Glutamatergic neuron (in vitro differentiated cells): ENCODE results near the gene SLC39A9. TPM values are rescaled to one million over a fixed set of nuclear protein-coding genes. Genes with fewer than 3 reads are reported as not detected.

Source experiments
- DNase-seq: peaks from one replicate; pipeline ENCODE4 v3.0.0; 2022
- H3K27ac Mint-ChIP-seq: one replicate; pipeline ENCODE4 v1.8.0; 2020; ENCODE audit warnings: mild to moderate bottlenecking, mixed read lengths, inconsistent platforms; ENCODE audit not compliant: unreplicated experiment
- H3K27me3 Mint-ChIP-seq: one replicate; pipeline ENCODE4 v1.8.0; 2020; ENCODE audit warnings: mild to moderate bottlenecking, moderate library complexity, mixed read lengths, inconsistent platforms; ENCODE audit not compliant: unreplicated experiment
- H3K36me3 Mint-ChIP-seq: one replicate; pipeline ENCODE4 v1.8.0; 2020; ENCODE audit warnings: mild to moderate bottlenecking, mixed read lengths, inconsistent platforms; ENCODE audit not compliant: unreplicated experiment
- H3K4me1 Mint-ChIP-seq: one replicate; pipeline ENCODE4 v1.8.0; 2020; ENCODE audit warnings: mild to moderate bottlenecking, low read depth, mixed read lengths, inconsistent platforms; ENCODE audit not compliant: unreplicated experiment
- H3K4me3 Mint-ChIP-seq: one replicate; pipeline ENCODE4 v1.8.0; 2020; ENCODE audit warnings: mild to moderate bottlenecking, mixed read lengths, inconsistent platforms; ENCODE audit not compliant: unreplicated experiment
- H3K9me3 Mint-ChIP-seq: one replicate; pipeline ENCODE4 v1.8.0; 2020; ENCODE audit warnings: mild to moderate bottlenecking, moderate library complexity, mixed read lengths, inconsistent platforms; ENCODE audit not compliant: unreplicated experiment
- total RNA-seq: library from RNA; stranded (reverse); fragmentation: NEBNext Ultra II Directional; extraction: Animal tissue kit (Norgen Biotek cat#: 25700); gene quantifications from one replicate; pipeline ENCODE4 v1.2.1, GENCODE V29; 2021; ENCODE audit not compliant: unreplicated experiment
- TF ChIP-seq, protein P1 (sequence below): fragments of 200-600 bp; sonication (generic); IDR thresholded peaks from one replicate; pipeline ENCODE4 v1.5.0; 2021; ENCODE audit not compliant: partially characterized antibody, unreplicated experiment

The SLC39A9 gene
- total RNA-seq, 1 donor from 2014 or later, result 56.4 TPM

DNA sequence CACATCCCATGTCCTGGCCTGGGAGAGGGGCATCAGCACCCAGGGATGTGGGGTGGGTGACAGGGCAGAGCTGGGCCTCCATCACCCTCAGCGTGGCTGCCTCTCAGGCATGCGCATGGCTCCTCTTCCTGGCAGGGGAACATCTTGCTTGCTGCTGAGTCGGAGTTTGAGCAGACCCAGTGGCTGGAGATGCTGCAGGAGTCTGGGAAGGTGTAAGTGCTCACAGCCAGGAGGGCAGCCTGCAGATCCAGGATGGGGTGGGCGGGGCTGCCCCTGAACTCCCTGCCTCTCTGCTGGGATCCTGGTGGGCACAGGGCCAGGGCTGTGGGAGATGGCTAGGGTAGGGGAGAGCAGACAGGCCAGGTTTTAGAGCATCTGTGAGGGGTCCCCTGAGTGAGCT, 102.2 kb downstream of the SLC39A9 start:
- TF ChIP-seq, protein P1, sequence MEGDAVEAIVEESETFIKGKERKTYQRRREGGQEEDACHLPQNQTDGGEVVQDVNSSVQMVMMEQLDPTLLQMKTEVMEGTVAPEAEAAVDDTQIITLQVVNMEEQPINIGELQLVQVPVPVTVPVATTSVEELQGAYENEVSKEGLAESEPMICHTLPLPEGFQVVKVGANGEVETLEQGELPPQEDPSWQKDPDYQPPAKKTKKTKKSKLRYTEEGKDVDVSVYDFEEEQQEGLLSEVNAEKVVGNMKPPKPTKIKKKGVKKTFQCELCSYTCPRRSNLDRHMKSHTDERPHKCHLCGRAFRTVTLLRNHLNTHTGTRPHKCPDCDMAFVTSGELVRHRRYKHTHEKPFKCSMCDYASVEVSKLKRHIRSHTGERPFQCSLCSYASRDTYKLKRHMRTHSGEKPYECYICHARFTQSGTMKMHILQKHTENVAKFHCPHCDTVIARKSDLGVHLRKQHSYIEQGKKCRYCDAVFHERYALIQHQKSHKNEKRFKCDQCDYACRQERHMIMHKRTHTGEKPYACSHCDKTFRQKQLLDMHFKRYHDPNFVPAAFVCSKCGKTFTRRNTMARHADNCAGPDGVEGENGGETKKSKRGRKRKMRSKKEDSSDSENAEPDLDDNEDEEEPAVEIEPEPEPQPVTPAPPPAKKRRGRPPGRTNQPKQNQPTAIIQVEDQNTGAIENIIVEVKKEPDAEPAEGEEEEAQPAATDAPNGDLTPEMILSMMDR, result no peak
- Mint-ChIP-seq H3K4me3 (no peak overlapping the region), H3K9me3 (peaks cover 4% of the 10 kb centered on the region), H3K4me1 (peaks cover 6% of the 10 kb centered on the region), H3K27me3 (peaks cover 8% of the 10 kb centered on the region), H3K36me3 (no peaks in the 10 kb centered on the region), H3K27ac (no peak overlapping the region)
- no peak for DNase-seq

DNA sequence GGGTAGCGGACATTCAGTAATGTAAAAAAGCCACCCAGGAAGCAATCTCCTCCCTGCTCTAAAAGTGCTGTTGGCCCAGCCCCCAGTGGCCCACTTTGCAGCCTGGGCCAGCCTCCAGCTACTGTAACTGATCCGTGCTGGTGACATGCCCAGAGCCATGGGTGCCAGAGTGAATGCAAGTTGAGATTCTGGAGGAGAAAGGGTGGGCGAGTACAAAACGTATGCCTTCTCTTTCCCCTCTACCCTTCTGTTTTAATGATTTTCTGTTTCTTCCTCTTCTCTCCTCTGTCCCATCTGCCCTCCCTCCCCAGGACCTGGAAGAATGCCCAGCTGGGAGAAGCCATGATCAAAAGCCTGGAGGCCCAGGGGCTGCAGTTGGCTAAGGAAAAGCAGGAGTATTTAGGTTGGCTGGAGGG, 102.9 kb downstream of the SLC39A9 start:
- Mint-ChIP-seq H3K4me1 (peaks cover 4% of the 10 kb centered on the region), H3K9me3 (peaks cover 4% of the 10 kb centered on the region), H3K4me3 (no peak overlapping the region), H3K36me3 (no peaks in the 10 kb centered on the region), H3K27ac (no peak overlapping the region), H3K27me3 (peaks cover 10% of the 10 kb centered on the region)
- DNase-seq, result no peak
- TF ChIP-seq, protein P1, result no peak

DNA sequence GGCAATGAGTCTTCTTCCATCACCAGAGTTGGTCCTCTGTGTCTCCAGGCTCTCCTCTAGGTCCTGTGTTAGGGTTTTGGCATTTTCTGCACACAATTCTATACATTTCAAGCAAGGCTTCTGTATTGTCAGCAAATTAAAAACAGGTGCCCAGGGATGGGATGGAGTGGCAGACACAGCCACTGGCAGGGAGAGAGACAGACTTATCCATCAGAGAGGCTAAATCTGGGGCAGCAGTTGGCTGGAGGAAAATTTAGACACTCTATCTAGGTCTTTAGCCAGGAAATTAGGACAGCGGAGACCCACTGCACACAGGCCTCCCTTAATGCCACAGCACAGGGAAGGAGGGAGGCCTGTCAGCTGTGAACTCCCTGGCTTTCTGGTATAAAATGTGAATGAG, 106.3 kb downstream of the SLC39A9 start:
- Mint-ChIP-seq H3K27ac (no peak overlapping the region), H3K4me1 (peaks cover 4% of the 10 kb centered on the region), H3K9me3 (no peaks in the 10 kb centered on the region), H3K27me3 (peaks cover 4% of the 10 kb centered on the region), H3K36me3 (no peaks in the 10 kb centered on the region), H3K4me3 (no peak overlapping the region)
- DNase-seq, result no peak
- TF ChIP-seq, protein P1, result no peak

DNA sequence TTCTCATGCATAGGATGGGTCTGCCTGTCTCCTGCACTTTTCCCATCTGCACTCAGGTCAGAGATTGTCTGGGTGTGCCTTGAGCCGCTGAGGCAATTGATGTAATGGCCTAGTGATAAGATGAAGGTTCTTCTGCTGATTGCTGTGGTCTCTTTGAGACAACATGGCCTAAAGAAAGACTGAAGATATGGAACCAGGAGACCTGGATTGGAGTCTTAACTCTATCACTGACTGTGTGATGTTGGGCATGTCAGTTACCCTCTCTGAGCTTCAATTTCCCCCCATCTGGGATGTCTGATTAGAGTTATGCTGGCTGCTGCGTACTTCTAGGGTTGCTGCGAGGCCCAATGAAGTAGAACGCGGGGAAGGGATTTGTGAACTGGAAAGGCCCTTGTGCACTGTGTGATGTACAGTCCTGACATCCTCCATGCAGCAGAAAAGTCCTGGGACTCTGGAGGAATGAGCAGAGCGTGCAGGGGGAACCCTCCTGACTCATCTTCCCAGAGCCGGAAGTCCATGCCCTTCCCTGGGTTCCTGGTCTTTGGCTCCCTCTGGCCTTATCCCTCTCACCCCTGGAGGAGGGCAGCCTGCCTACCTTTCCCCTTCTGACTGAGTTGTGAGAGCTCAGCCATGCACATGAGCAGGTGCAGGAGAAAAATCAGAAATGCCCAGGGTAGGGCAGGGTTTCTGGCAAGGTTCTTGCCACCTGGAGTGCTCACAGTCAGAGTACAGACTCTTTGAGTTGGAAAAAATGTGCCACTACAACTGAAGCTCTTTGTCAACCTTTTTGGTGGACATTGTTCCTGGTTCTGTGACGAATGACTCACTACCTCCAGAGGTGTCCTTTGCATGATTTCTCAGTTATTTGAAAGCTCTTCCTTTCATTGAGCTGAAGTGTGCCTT, 107.1 kb downstream of the SLC39A9 start:
- Mint-ChIP-seq H3K9me3 (no peaks in the 10 kb centered on the region), H3K27me3 (peaks cover 4% of the 10 kb centered on the region), H3K36me3 (no peaks in the 10 kb centered on the region), H3K27ac (no peak overlapping the region), H3K4me3 (no peak overlapping the region), H3K4me1 (peaks cover 4% of the 10 kb centered on the region)
- TF ChIP-seq, protein P1, result no peak
- no peak for DNase-seq

DNA sequence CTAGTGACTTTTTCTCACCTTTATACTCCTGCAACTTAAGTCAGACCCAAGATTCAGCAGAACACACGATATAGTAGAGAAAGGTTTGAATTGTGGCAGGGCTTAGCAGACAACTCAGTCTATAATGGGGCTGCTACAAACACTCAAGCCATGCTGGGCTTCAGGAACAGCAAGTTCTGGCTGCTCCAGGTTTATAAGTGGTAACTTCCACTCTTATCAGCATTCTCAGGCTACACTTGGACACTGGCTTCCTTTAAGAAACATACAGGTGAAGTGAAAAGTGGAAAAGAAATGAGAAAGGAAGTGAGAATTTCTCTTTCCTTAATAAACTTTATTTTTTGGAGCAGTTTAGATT, 107.7 kb downstream of the SLC39A9 start:
- no peak overlapping the region for H3K27ac Mint-ChIP-seq
- H3K27me3 Mint-ChIP-seq, result peaks cover 4% of the 10 kb centered on the region
- H3K4me3 Mint-ChIP-seq, result no peak overlapping the region

More for the DNA sequence above, 107.7 kb downstream of the SLC39A9 start:
- no peak for DNase-seq
- TF ChIP-seq, protein P1, result no peak
- no peaks in the 10 kb centered on the region for H3K36me3 Mint-ChIP-seq
- no peaks in the 10 kb centered on the region for H3K9me3 Mint-ChIP-seq
- peaks cover 4% of the 10 kb centered on the region for H3K4me1 Mint-ChIP-seq
